ENCODE data around the gene OSBPL9.
"Not testable (repeated sequence)": the region's sequence is repeated elsewhere in the genome, so short reads cannot be mapped to it uniquely, and the experiment has no call there.

OSBPL9 gene

DNA sequence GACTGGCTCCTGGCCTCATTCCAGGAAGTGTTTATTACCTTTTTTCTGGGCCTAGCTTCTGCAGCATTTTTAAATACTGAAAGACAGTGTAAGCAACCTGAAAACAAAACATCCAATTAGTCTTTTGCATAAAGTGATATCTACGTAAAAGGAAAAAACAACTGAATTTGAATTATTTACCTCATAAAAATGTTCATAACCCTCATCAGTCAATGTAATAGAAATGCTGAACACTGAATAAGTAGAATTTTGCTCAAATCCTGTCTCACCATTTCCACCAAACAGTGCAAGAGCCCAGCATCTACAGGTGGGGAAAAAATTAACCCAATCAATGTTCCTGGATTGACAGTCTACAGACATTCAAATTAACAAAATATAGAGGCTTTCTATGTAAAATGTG, 197.6 kb downstream of the OSBPL9 start:
- no peak overlapping the region for H3K27ac ChIP-seq
- TF ChIP-seq ZFX (IDR thresholded peaks at IDR 0.05; ENCODE audit: borderline replicate concordance) = no peak
- TF ChIP-seq, protein P1, sequence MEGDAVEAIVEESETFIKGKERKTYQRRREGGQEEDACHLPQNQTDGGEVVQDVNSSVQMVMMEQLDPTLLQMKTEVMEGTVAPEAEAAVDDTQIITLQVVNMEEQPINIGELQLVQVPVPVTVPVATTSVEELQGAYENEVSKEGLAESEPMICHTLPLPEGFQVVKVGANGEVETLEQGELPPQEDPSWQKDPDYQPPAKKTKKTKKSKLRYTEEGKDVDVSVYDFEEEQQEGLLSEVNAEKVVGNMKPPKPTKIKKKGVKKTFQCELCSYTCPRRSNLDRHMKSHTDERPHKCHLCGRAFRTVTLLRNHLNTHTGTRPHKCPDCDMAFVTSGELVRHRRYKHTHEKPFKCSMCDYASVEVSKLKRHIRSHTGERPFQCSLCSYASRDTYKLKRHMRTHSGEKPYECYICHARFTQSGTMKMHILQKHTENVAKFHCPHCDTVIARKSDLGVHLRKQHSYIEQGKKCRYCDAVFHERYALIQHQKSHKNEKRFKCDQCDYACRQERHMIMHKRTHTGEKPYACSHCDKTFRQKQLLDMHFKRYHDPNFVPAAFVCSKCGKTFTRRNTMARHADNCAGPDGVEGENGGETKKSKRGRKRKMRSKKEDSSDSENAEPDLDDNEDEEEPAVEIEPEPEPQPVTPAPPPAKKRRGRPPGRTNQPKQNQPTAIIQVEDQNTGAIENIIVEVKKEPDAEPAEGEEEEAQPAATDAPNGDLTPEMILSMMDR (IDR thresholded peaks at IDR 0.05) = no peak

DNA sequence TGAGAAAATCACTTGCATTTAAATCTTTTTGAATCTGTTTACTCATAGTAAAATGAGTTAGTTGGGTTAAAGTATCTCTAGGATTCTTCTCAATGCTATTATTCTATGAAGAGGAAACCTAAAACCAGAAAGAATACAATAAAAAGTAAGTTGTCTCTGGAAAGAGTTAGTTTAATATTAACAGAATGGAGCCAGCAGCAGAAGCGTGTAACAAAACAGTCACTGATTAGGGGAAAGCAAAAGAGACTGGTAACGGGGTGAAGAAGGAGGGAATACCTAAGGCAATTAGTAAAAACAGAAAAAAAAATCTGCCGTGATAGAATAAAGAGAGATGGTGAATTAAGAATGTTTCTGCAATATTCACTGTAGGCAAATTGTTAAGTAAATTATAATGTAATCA, 201.6 kb downstream of the OSBPL9 start:
- no peak for TF ChIP-seq ZFX (IDR thresholded peaks at IDR 0.05; ENCODE audit: borderline replicate concordance)
- TF ChIP-seq, protein P1 (IDR thresholded peaks at IDR 0.05) = no peak
- no peak overlapping the region for H3K27ac ChIP-seq

DNA sequence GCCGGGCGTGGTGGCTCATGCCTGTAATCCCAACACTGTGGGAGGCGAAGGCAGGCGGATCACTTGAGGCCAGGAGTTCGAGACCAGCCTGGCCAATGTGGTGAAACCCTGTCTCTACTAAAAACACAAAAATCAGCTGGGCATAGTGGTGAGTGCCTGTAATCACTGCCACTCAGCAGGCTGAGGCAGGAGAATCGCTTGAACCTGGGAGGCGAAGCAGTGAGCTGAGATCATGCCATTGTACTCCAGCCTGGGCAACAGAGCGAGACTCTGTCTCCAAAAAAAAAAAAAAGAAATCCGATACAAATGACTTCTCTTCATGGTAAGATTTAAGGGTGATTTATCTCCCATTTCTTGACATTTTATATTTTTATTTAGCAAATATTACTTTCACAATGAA, 202.1 kb downstream of the OSBPL9 start:
- not testable (repeated sequence) for H3K27ac ChIP-seq

DNA sequence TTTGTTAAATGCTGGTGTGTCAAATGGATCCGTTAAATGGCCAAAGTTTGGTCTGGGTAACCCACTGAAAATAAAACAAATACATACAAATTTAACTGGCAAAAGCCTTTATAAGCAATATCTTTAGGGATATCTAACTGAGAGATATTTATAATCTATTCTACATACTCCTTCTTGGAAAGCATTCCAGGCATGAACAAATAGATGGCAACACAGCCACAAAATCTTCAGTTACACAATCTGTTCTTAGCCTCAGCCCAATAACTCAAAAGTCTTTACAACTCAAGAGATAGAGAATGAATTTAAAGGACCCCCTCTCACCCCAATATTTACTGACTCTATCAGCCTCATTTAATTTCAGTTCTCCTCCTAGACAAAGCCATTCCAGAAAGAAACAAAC, 202.9 kb downstream of the OSBPL9 start:
- no peak overlapping the region for H3K27ac ChIP-seq
- TF ChIP-seq, protein P1 (IDR thresholded peaks at IDR 0.05) = no peak
- no peak for TF ChIP-seq ZFX (IDR thresholded peaks at IDR 0.05; ENCODE audit: borderline replicate concordance)

DNA sequence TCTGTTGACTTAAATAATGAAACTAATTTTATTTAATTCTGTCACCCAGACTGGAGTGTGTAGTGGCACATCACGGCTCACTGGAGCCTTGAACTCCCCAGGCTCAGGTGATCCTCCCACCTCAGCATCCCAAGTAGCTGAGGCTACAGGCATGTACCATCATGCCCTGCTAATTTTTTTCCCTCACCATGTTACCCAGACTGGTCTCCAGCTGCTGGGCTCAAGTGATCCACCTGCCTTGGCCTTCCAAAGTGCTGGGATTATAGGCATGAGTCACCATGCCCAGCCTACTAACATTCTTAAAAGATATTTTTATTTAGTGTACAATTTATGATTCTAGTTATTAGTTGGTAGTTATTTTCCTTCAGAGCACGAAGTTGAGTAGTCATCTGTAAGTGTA, 212.2 kb downstream of the OSBPL9 start:
- H3K27ac ChIP-seq = no peak overlapping the region
- TF ChIP-seq, protein P1 (IDR thresholded peaks at IDR 0.05) = no peak
- TF ChIP-seq ZFX (IDR thresholded peaks at IDR 0.05; ENCODE audit: borderline replicate concordance) = no peak

DNA sequence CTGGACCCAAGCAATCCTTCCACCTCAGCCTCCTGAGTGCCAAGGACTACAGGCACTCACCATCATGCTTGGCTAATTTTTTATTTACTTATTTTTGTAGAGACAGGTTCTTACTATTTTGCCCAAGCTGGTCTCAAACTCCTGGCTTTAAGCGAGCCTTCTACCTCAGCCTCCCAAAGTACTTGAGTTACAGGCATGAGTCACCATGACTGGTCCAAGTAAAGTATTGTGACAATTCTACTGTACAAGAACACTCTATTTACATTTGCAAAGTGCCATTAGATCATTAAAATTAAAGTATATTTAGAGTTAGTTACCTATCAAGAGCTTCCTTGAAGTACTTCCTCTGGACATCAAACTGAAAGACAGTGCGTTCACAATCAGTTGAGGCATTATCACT, 216.8 kb downstream of the OSBPL9 start:
- no peak overlapping the region for H3K27ac ChIP-seq
- TF ChIP-seq ZFX (IDR thresholded peaks at IDR 0.05; ENCODE audit: borderline replicate concordance) = no peak
- TF ChIP-seq, protein P1 (IDR thresholded peaks at IDR 0.05) = no peak

DNA sequence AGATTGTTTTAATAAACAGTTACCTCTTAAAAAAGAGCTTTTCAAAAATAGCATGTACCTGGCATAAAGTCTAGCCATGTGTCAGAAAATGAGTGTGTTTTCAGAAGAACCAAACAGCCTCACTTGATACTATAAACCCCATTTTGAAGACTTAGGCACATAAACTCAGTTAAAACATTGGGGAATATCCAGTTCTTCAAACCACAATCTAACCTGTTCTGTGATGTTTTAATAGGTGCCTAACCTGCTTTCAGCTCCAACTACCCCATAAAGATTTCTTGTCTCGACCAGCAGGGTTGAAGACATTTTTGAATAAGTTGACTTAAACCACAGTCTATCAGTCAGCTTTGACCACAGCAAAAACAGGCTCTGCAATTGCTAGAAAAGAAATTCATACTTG, 220.4 kb downstream of the OSBPL9 start:
- TF ChIP-seq, protein P1 (IDR thresholded peaks at IDR 0.05) = no peak
- TF ChIP-seq ZFX (IDR thresholded peaks at IDR 0.05; ENCODE audit: borderline replicate concordance) = no peak
- no peak overlapping the region for H3K27ac ChIP-seq

All from 22Rv1 (cell line).